MM.1S (cell line): ENCODE results near the gene SEMA4C.

Experiments used
- CTCF ChIP-seq: fragments of 300-600 bp; sonication (generic); IDR thresholded peaks from 2 replicates; pipeline ENCODE4 v1.5.1; 2016; ENCODE audit warnings: antibody characterized with exemption, low read length, mixed read lengths
- EZH2 ChIP-seq: fragments of 300-600 bp; sonication (generic); optimal IDR thresholded peaks from 2 replicates; pipeline ENCODE3; 2017; ENCODE audit warnings: low read depth, mild to moderate bottlenecking, antibody characterized with exemption, low read length, mixed read lengths
- EZH2phosphoT487 ChIP-seq: fragments of 300-600 bp; sonication (generic); IDR thresholded peaks from 2 replicates; pipeline ENCODE4 v1.6.1; 2018; ENCODE audit warnings: antibody characterized with exemption, low read length

- no peak for TF ChIP-seq CTCF
- no peak for TF ChIP-seq EZH2phosphoT487
- no peak for TF ChIP-seq EZH2
Measured at GRCh38 chr2:96876269-96877041, 6.6 kb upstream of the SEMA4C start.
